ENCODE measurements around the gene CPA4.

DNA sequence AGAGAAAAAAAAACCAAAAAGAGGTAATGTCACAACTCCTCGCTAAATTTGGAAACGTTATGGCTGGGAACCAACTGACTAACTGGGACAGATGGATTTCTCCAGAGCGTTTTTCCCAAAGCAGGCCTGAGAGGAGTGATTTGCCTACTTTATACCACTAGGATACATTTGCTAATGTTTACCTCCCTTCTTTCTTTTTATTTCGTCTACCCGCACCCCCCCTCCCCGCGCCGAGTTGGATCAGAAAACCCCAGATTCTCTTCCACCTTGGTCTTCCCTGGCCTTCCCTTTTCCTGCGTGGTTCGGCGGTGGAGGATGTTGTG, 19.1 kb upstream of the CPA4 start:
- TF ChIP-seq CTCF (IDR thresholded peaks at IDR 0.05; ENCODE audit: low read depth, low read length), result no peak
- no peak for TF ChIP-seq MAX (IDR thresholded peaks at IDR 0.05; ENCODE audit: low read depth, low read length)
- TF ChIP-seq POLR2A (IDR thresholded peaks at IDR 0.05; ENCODE audit: extremely low read depth, insufficient read length), result no peak
- no peak for TF ChIP-seq MYC (IDR thresholded peaks at IDR 0.05; ENCODE audit: low read depth, low read length)
